ENCODE data around the gene SHANK2. TPM values are rescaled to one million over a fixed set of nuclear protein-coding genes. Genes with fewer than 3 reads are reported as not detected.
A peak's percentile ranks its signal among the peaks of the same experiment; 100 is the strongest.

The SHANK2 gene
- total RNA-seq (ENCODE audit: insufficient read depth, low replicate concordance) = 40.0 TPM

DNA sequence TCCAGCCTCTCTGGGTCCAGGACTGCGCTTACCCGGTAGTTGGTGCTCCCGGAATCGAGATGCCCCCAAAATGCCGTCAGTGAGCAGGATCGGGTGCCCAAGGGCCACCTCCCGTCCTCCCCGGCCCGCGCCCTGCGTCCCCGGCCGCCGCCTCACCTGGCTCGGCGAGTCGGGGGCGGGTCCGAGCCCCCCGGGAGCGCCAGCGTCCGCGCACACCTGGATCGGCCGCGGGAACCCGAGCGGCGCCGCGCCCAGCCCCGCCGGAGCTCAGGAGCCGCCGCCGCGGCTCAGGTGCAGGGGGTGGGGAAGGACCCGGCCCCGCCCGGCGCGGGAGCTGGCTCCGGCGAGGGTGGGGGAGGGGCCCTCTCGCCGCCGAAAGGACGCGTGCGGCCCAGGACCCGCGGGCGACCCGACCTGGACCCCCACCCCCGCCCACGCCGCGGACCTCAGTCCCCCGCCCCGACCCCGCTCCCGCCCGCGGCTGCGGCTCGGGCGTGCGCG, at the start of gene SHANK2:
SHANK2 (minus strand) TSS at position 309 of the 501 bp plus-strand sequence. CDS start 105,251 bp downstream, outside the sequence.
- no peak for DNase-seq (ENCODE audit: low spot score)

DNA sequence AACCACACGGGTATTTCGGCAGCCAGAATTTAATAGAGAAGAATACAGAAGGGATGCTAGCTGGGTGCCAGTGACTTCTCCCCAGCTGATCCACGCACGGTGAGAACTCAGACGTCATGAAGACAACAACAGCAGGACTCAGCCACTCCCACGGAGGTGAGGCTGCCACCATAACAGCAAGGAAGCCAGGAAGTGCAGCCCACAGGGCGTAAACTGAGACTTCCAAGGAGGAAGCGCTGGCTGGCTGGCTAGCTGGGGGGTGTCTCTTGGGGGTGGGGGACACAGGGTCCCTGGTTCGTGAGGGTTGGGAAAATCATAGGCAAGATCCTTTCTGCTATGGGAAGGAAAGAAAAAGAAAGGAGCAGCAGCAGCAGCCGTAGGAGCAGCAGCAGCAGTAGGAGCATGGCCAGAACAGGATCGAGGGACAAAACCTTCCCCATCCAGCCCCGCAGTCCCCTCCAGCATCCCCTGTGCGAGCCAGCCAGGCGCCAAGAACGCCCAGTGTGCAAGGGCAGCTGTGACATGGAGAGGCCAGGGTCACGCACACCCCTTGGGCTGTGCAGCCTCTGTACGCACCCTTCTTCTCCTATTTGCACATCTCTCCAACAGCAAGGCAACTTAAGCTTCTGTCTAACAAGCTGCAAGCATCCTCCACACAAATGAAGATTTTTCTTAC, 49.6 kb upstream of the SHANK2 start:
- no peak for DNase-seq (ENCODE audit: low spot score)

DNA sequence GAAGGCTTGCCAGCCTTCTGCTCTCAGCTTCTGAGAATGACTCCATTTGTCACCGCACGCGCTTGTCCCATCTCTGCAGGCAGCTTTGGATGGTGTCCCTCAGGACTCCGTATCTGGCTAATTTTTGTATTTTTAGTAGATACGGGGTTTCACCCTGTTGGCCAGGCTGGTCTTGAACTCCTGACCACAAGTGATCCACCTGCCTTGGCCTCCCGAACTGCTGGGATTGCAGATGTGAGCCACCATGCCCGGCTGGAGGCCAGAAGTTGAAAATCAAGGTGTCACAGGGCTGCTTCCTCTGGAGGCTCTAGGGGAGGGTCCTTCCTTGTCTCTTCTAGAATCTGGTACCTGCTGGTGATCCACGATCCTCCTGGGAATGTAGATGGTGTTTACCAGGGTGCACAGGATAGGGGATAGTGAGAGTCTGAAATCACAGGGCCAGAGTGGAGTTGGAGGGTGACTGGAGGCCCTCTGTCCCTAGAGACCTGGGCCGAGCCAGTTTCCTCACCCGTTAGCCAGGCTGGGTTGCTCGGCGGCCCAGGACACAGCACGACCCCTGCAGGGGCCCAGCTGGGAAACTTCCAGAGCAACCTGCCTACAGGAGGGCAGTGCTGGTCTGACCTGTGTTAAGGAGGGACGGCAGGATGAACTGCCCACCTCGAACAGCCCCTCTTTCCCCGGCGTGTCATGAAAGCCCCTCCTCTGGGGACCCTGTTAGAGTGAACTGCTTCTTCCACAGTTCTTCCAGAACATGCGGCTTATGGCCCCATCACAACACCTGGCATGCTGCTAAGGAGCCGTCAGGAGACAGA, 48.9 kb upstream of the SHANK2 start:
- no peak for DNase-seq (ENCODE audit: low spot score)

DNA sequence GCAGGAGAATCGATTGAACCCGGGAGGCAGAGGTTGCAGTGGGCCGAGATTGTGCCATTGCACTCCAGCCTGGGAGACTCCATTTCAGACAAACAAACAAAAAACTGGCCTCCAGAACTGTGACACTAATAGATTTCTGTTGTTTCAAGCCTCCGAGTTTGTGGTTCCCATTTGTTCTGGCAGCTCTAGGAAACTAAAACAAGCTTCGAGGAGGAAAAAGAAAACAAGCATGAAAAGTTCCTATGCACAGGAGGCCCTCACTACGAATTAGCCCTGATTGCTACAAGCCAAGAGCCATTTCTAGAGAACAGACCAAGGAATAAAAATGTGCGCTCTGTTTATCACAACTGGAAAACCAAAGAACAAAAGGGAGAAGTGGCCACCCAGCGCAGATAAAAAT, 47.8 kb upstream of the SHANK2 start:
- no peak for DNase-seq (ENCODE audit: low spot score)

DNA sequence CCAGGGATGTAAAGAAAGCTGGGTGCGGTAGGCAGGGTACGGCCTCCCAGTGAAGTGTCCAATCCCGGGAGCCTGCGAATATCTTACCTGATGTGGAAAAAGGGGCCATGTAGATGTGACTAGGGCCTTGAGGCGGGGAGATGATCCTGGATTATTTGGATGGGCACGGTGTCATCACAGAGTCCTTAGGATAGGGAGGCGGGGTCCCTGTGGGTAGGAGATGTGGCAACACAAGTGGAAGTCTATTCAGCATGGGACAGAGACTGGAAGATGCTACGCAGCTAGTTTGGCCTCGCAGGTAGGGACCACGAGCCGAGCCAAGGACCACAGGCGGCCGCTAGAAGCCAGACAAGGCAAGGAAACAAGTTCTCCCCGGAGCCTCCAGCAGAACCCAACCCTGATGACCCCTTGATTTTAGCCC, 46.4 kb upstream of the SHANK2 start:
- DNase-seq (ENCODE audit: low spot score) = no peak

DNA sequence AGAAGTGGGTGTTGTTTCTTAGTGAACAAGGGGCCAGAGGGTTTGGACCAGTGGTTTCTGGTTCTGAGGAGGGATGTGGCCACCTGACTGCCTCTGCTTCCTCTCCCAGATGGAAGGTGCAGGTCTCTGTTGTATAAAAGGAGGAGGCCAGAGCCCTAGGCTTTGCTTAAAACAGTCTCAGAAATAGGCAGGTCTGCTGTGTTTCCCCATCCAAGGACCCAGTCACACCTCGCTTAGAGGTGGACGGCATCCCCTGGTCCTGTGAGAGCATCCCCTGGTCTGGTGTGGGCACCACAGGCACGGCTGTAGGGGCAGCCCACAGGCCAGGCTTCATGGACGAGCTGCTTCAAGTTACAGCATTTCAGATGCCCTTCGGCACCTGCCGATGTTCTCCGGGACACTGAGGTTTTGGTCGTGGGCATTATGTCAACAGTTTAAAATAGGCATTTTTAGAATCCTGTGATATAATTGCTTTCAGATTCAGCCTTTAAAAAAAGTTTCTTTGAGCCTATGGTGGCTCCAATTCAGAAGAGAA, 45.7 kb upstream of the SHANK2 start:
- no peak for DNase-seq (ENCODE audit: low spot score)

DNA sequence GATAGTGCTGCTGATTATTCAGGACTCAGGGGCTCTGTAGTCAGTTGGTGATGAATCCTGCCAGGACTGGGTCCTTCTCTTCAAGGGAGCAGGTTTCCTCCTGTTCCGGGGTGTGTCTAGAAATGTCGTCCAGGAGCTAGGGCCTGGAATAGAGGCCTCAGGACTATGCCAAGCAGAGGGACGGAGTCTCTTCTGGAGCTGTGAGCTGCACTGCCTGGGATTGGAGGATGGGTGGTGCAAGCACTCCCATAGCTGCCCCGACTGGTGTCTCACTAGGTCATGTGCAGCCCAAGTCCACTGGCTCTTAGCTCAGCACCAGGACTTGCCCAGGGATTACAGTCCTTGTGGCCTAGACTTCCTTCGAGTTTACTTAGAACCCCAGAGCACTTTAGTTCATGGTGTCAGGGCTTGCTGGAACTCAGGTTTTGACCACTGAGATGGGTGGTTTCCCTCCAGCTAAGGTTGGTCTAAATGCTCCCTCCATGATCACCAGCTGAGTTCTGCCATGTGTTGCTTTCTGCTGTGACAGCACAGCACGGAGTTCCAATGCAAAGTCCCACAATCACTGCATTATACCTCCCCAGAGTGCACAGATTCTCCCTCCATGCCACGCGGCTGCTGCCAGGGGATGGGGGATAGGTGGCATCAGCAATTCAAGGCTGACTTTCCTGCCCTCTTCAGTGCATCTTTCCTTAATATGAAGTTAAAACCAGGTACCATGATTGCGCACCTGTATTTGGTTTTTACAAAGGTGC, 42.6 kb upstream of the SHANK2 start:
- DNase-seq (ENCODE audit: low spot score) = no peak

DNA sequence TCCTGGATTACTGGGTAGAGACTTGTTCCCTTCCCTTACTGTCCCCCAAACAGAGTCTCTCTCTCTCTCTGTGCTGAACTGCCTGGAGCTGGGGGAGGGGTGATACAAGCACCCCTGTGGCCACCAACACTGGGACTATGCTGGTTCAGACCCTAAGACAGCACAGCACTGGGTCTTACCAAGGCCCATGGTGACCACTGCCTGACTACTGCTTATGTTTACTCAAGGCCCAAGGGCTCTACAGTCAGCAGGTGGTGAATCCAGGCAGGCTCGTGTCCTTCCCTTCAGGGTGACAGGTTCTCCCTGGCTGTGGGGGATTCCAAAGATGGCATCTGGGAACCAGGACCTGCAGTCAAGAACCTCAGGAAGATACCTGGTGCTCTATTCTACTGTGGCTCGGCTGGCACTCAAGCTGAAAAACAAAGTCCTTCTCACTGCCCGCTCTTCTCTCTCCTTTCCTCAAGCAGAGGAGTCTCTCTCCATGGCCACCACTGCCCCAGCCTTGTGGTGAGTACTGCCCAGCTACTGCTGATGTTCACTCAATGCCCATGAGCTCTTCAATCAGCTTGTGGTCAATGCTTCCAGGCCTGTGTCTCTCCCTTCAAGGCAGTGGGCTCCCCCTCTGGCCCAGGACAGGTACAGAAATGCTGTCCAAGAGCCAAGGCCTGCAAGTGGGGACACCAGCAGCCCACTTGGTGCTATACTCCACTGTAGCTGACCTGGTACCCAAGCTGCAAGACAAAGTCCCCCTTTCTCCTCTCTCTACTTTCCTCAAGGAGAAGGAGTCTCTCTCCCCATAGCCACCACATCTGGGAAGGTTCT, 41.8 kb upstream of the SHANK2 start:
- DNase-seq (ENCODE audit: low spot score) = no peak

DNA sequence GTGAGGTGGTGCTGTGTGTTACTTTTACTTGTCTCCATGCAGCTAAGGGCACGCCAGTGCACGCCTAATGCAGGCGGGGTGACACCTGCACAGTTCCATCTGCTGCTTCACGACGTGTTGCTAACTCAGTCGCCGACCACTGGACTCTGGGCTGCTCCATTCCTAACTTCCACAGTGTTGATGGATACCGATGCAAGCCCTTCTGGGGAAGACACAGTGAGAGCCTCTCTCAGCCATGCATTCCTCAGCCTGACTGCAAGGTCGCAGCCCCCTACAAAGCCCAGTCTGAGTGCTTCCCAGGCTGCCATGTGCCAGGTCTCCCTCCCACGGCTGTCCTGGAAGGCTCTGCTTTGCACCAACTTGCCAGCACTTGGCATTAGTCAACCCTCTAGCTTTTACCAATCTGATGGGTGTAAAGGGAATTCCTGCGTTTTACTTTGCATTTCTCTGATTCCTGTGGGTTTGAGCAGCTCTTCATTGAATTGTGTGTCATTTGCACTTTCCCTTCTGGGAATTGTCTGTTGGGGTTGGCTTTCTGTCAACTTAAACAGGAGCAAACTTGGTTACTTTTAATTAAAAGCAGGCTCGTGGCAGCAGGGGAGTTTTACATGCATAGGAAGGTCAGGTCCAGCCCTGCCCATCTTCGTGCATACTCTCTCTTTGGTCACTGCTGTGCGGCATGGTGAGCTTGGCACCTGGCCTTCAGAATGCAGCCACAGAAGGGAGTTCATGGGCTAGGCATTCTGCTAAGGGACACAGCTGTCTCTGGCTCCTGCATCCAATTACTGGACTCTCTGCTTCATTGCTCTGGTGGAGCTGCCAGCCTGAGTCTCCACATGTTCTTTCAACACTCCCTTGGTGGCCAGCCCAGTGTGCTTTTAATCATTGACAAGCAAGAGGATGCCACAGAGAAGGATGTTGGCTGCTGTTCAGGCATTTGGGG, 34.6 kb upstream of the SHANK2 start:
- no peak for DNase-seq (ENCODE audit: low spot score)

DNA sequence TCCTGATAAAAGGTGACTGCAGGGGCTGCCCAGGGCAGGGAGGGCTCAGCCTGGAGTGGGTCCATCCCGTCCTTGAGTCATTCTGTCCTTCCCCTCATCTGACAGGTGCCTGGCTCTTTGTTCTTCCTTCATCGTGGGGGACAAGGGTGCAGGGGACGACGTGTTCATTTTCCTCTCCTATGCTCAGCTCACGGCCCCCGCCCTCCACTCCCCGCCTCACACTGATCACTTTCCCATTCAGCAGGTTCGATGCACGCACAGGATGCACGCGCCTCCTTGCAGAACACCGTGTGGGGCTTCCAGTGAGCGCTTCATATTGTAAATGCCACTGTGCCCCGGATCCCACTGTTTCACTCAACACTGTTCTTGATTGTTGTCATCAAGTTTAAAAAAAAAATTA, 32.7 kb upstream of the SHANK2 start:
- DNase-seq (ENCODE audit: low spot score) = no peak

DNA sequence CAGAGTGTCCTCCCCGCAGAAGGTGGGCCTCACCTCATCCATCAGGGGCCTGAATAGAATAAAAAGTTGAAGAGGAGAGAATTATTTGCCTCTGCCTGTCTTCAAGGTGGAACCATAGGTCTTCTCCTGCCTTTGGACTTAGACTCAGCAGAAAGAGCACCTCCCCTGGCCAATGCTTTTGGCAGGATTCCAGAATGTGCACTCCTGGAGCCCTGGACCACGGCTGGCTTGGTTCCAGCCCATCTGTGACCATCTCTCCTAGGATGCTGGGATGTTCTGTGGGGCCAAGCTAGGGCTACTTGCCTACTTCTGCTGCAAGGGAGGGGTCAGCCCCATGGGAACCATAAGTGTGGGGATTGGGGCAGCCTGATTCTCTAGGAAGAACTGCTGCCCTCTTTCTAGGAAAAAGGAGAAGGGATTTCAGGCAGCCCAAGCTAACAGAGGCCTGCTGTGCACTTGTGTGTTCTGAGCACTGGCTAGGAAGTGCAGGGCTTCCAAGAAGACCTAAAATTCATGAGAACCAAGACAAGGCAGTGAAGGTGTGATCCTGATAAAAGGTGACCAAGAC, 32.2 kb upstream of the SHANK2 start:
- no peak for DNase-seq (ENCODE audit: low spot score)

DNA sequence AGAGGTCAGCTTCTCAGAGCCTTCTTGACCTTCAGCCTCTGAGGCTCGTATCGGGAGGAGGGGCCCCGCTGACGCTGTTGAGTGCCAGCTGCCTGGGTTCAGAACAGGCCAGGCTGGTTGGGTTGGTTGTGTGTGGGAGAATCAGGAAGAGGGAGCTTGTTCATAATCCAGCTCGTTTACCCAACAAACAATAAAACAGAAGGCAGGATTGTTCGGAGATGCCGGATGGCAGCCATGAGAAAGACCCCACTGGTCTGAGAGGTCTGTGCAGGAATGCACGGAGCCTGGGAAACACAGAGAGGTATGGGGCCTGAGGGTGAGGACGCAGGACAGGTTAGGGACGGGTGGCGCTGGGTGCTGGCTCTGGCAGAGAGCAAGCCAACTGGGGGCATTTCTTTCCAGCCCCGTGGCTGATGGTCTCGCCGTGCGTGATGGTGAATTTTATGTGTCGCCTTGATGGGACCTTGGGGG, 31.6 kb upstream of the SHANK2 start:
- peak; percentile 24 for DNase-seq (ENCODE audit: low spot score)

DNA sequence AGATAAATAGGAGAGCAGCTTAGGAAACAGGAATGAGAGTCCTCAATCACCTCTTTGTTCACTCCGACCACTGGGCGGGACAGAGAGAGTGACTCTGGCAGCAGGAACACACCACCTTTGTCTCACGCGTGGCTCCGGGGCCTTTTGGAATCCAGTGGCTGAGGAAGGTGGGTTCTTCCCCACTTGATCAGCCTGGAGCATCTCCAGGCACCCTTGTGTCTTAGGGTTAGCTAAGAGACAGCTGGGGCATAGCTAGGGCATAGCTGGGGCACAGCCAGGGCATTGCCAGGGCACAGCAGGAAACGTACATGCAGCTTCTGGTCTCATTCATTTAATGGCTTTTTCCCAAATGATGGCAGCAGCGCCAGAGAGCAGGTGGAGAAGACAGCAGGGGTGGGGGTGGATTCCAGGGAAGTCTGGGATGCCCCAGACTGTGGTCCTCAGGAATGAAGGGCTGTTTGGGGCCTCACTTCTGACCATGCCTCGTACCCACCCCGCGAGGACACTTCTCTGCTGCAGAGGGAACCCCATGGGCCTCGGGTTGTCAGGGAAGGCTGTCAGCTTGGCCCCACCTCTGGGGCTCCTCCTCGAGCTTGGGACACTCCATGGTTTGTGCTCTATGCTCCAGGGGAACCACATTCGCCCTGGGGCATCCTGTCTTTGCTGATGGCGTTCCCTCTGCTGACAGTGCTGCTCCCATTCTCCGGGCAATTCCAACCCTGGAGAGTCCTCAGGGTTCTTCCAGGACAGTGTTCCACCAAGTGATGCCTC, 30.4 kb upstream of the SHANK2 start:
- no peak for DNase-seq (ENCODE audit: low spot score)

DNA sequence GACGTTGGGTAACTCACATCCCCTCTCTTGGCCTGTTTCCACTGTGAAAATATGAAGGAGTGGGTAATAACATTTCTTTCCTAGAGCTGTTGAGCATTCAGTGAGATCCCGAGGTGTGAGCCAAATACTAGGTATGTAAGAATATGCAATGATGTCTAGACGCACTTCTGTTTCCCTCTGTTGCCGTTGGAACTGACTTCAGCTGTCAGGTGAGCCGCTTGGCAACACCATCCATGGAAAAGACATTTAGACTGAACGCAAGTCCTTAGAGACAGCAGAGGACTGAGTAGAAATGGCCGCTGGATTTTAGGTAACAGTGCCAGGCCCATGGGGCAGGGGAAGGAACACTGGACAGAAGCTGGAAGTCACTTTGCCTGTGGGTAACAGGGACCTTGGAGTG, 29.5 kb upstream of the SHANK2 start:
- no peak for DNase-seq (ENCODE audit: low spot score)

DNA sequence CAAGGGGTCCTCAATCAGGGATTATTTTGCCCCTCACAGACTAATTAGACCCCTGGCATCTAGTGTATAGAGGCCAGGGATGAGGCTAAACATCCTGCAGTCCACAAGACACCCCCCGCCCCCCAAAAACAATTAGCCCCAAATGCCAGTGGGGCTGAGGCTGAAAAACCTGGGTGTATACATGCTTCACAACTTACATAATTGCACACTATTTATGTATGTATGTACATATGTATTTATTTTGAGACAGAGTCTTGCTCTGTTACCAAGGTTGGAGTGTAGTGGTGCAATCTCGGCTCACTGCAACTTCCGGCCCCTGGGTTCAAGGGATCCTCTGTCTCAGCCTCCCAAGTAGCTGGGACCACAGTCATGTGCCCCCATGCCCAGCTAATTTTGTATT, 28.8 kb upstream of the SHANK2 start:
- DNase-seq (ENCODE audit: low spot score) = no peak

DNA sequence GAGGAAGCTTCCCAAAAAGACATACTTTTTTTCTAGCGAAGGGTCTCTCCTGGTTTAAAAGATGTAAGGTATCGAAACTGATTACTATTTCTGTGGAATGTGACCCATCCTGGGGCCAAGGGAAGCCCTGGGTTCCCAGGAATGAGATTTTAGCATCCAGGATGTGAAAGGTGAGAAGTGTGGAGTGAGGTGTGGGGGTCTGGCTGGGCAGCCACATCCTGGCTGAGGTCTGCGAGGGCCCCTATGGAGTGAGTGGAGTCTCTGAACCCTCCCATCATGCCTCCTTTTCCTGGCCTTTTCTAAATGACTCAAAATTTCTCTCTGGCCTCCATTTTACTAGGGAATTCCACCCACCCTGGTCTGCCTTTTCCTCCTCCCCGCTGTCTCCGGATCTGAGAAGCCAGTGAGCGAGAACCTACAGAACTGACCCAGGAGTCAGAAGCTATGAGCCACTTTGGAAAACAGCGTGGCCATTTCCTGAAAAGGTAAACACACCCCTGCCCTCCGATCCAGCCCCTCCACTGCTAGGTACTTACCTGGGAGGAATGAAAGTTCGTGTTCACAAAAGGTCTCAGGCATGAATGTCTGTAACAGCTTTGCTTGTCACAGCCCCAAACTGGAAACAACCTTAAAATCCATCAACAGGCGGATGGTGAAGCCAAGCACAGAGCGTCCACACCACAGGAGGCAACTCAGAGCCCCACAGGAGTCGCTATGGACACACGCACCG, 27.7 kb upstream of the SHANK2 start:
- DNase-seq (ENCODE audit: low spot score) = no peak

DNA sequence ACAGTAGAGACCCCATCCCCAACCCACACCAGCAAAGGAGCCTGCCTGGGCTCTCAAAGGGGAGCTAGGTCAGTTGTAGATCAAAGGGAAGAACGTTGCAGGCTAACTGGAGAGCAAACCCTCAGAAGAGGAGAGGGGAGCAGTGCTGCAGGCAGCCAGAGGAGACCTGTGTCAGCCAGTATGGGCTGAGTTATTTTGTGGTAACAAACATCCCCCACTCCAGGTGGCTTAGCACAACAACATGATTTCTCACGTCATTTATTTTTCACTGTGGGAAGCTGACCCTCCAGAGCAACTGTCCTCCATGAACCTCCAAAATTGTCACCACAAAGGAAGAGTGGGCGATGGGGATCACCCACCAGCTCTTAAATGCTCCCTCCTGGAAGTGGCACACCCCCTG, 19.8 kb upstream of the SHANK2 start:
- DNase-seq (ENCODE audit: low spot score) = no peak

Data from umbilical cord (tissue), 2 donors.